DMS 273 treated with DMSO at 0.1 percent for 48 hours (cell line): ENCODE measurements around the gene CCDC30.

Source experiments
- DNase-seq: peaks from one replicate; lab custom pipeline; 2025; lab: John Stamatoyannopoulos, UW

CCDC30 gene

GRCh38 chr1:42692461-42692860, 229.4 kb downstream of the CCDC30 start:
- no peak for DNase-seq

GRCh38 chr1:42692911-42693310, 229.8 kb downstream of the CCDC30 start:
- no peak for DNase-seq

GRCh38 chr1:42698081-42698813, 235.2 kb downstream of the CCDC30 start:
- DNase-seq, result no peak

- DNase-seq, result no peak
Measured at GRCh38 chr1:42700006-42700405, 236.9 kb downstream of the CCDC30 start.

- no peak for DNase-seq
Measured at GRCh38 chr1:42703888-42704464, 240.9 kb downstream of the CCDC30 start.
